ENCODE data around the gene ACSL4.
A peak's percentile ranks its signal among the peaks of the same experiment; 100 is the strongest.

ACSL4 gene

GRCh38 chrX:109732807-109733612 lies at the start of gene ACSL4:
ACSL4 (minus strand) TSS chrX:109733257; CDS start chrX:109683363, 49,894 bp downstream.
- peak; percentile 93 for DNase-seq (ENCODE audit: extremely low read depth, insufficient read length)
- no peaks in the 10 kb centered on the region for H3K27me3 ChIP-seq (replicated peaks; ENCODE audit: control insufficient read depth, insufficient read depth, low read length)
- no peaks in the 10 kb centered on the region for H3K36me3 ChIP-seq (ENCODE audit: control insufficient read depth, insufficient read depth, low read length)
- H3K4me3 ChIP-seq (replicated peaks; ENCODE audit: low read depth, low read length), result peak within 1 kb of the TSS; percentile 89
- TF ChIP-seq CTCF (IDR thresholded peaks at IDR 0.05; ENCODE audit: insufficient read depth, low read length, poor library complexity, severe bottlenecking), result no peak

GRCh38 chrX:109777749-109778148 lies 44.7 kb upstream of the ACSL4 start:
- H3K27me3 ChIP-seq (replicated peaks; ENCODE audit: control insufficient read depth, insufficient read depth, low read length), result no peaks in the 10 kb centered on the region

GRCh38 chrX:109776986-109777385 lies 43.9 kb upstream of the ACSL4 start:
- DNase-seq (ENCODE audit: extremely low read depth, insufficient read length), result no peak
- H3K36me3 ChIP-seq (ENCODE audit: control insufficient read depth, insufficient read depth, low read length), result no peaks in the 10 kb centered on the region
- H3K4me3 ChIP-seq (replicated peaks; ENCODE audit: low read depth, low read length), result no peak overlapping the region
- no peaks in the 10 kb centered on the region for H3K27me3 ChIP-seq (replicated peaks; ENCODE audit: control insufficient read depth, insufficient read depth, low read length)
- TF ChIP-seq CTCF (IDR thresholded peaks at IDR 0.05; ENCODE audit: insufficient read depth, low read length, poor library complexity, severe bottlenecking), result no peak

More at GRCh38 chrX:109777749-109778148, 44.7 kb upstream of the ACSL4 start:
- Histone ChIP-seq H3K4me3 (replicated peaks; ENCODE audit: low read depth, low read length) (no peak overlapping the region), H3K36me3 (ENCODE audit: control insufficient read depth, insufficient read depth, low read length) (no peaks in the 10 kb centered on the region)
- no peak for DNase-seq (ENCODE audit: extremely low read depth, insufficient read length)
- no peak for TF ChIP-seq CTCF (IDR thresholded peaks at IDR 0.05; ENCODE audit: insufficient read depth, low read length, poor library complexity, severe bottlenecking)

GRCh38 chrX:109776432-109776831 lies 43.4 kb upstream of the ACSL4 start:
- no peak overlapping the region for H3K4me3 ChIP-seq (replicated peaks; ENCODE audit: low read depth, low read length)
- DNase-seq (ENCODE audit: extremely low read depth, insufficient read length), result no peak
- no peaks in the 10 kb centered on the region for H3K36me3 ChIP-seq (ENCODE audit: control insufficient read depth, insufficient read depth, low read length)
- no peaks in the 10 kb centered on the region for H3K27me3 ChIP-seq (replicated peaks; ENCODE audit: control insufficient read depth, insufficient read depth, low read length)
- no peak for TF ChIP-seq CTCF (IDR thresholded peaks at IDR 0.05; ENCODE audit: insufficient read depth, low read length, poor library complexity, severe bottlenecking)

GRCh38 chrX:109775386-109775785 lies 42.3 kb upstream of the ACSL4 start:
- TF ChIP-seq CTCF (IDR thresholded peaks at IDR 0.05; ENCODE audit: insufficient read depth, low read length, poor library complexity, severe bottlenecking), result no peak
- Histone ChIP-seq H3K27me3 (replicated peaks; ENCODE audit: control insufficient read depth, insufficient read depth, low read length) (no peaks in the 10 kb centered on the region), H3K36me3 (ENCODE audit: control insufficient read depth, insufficient read depth, low read length) (no peaks in the 10 kb centered on the region), H3K4me3 (replicated peaks; ENCODE audit: low read depth, low read length) (no peak overlapping the region)
- DNase-seq (ENCODE audit: extremely low read depth, insufficient read length), result no peak

Measured in GM06990 (cell line).